ENCODE results near the gene KCNIP4. TPM values are rescaled to one million over a fixed set of nuclear protein-coding genes. Genes with fewer than 3 reads are reported as not detected.

Gene KCNIP4
- total and polyA plus RNA-seq, 9 of the 15 experiments (the other 6 are each of a cell fraction or from before 2014, with no cell fraction given) = 0.25 to 0.41 TPM; not detected in 7

- H3K9ac ChIP-seq (ENCODE audit: insufficient read depth in 1 of 2, low read depth in 2 of 2, low read length in 2 of 2) = no peak overlapping the region
- ChIA-PET POLR2A (no interaction called here), CTCF (ENCODE audit: low intra/inter-chr PET ratio) (no interaction called here)
- no peaks in the 10 kb centered on the region for H3K27me3 ChIP-seq (ENCODE audit: control insufficient read depth in 2 of 2, insufficient read depth in 2 of 2, low read length in 2 of 2)
- H3K9me1 ChIP-seq (ENCODE audit: control insufficient read depth, insufficient read depth, low read length) = no peaks in the 10 kb centered on the region
- no peaks in the 10 kb centered on the region for H3K36me3 ChIP-seq (ENCODE audit: control insufficient read depth, insufficient read depth, low read length)
- in situ Hi-C loops (cut with MboI) = no loop called here
- DNase-seq (ENCODE audit: extremely low read depth in 1 of 4, low spot score in 3 of 4) = no peak
- ATAC-seq = no peak
- H3K9me3 ChIP-seq (replicated peaks; ENCODE audit: control insufficient read depth, insufficient read depth, low read depth, low read length) = no peaks in the 10 kb centered on the region
- no TSS peak for BruUV-seq (replicated peaks)
- no peaks in the 10 kb centered on the region for H3K79me2 ChIP-seq (ENCODE audit: control insufficient read depth, insufficient read depth, low read length)
- no peak overlapping the region for H2AFZ ChIP-seq (ENCODE audit: low read depth, low read length)
- intact Hi-C loops (cut with micrococcal nuclease) = no loop called here
- TF ChIP-seq, protein P1, sequence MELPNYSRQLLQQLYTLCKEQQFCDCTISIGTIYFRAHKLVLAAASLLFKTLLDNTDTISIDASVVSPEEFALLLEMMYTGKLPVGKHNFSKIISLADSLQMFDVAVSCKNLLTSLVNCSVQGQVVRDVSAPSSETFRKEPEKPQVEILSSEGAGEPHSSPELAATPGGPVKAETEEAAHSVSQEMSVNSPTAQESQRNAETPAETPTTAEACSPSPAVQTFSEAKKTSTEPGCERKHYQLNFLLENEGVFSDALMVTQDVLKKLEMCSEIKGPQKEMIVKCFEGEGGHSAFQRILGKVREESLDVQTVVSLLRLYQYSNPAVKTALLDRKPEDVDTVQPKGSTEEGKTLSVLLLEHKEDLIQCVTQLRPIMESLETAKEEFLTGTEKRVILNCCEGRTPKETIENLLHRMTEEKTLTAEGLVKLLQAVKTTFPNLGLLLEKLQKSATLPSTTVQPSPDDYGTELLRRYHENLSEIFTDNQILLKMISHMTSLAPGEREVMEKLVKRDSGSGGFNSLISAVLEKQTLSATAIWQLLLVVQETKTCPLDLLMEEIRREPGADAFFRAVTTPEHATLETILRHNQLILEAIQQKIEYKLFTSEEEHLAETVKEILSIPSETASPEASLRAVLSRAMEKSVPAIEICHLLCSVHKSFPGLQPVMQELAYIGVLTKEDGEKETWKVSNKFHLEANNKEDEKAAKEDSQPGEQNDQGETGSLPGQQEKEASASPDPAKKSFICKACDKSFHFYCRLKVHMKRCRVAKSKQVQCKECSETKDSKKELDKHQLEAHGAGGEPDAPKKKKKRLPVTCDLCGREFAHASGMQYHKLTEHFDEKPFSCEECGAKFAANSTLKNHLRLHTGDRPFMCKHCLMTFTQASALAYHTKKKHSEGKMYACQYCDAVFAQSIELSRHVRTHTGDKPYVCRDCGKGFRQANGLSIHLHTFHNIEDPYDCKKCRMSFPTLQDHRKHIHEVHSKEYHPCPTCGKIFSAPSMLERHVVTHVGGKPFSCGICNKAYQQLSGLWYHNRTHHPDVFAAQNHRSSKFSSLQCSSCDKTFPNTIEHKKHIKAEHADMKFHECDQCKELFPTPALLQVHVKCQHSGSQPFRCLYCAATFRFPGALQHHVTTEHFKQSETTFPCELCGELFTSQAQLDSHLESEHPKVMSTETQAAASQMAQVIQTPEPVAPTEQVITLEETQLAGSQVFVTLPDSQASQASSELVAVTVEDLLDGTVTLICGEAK (IDR thresholded peaks at IDR 0.05) = no peak
- TF ChIP-seq, protein P1 (CRISPR knock-in tag; IDR thresholded peaks at IDR 0.05) = no peak
- TF ChIP-seq XRCC4 (IDR thresholded peaks at IDR 0.05; ENCODE audit: extremely low read depth, insufficient read depth, insufficient read length) (no peak), NFRKB (IDR thresholded peaks at IDR 0.05; ENCODE audit: low read depth) (no peak), ZNF232 (CRISPR knock-in tag; IDR thresholded peaks at IDR 0.05) (no peak), NFE2L1 (tag; IDR thresholded peaks at IDR 0.05; ENCODE audit: borderline replicate concordance, low read depth) (no peak), ZNF609 (CRISPR knock-in tag; IDR thresholded peaks at IDR 0.05; ENCODE audit: borderline replicate concordance) (no peak)
- H4K20me1 ChIP-seq (replicated peaks; ENCODE audit: control insufficient read depth, insufficient read depth, low read length) = no peaks in the 10 kb centered on the region
- H3K4me3 ChIP-seq = no peak overlapping the region
- no peaks in the 10 kb centered on the region for H3K4me1 ChIP-seq (replicated peaks in 1 of 2; ENCODE audit: control insufficient read depth in 2 of 2, insufficient read depth in 2 of 2, low read length in 2 of 2)
- no peak overlapping the region for H3K4me2 ChIP-seq (ENCODE audit: insufficient read depth, low read length)
- 0% methylated on average over 1 of the region's 1 CpG for WGBS (ENCODE audit: insufficient coverage, low coverage, missing lambda C conversion rate)
- FAIRE-seq = no peak
- H3K27ac ChIP-seq (ENCODE audit: extremely low read depth, low read depth, low read length) = no peak overlapping the region
These were observed 40.8 kb upstream of the KCNIP4 start for GRCh38 chr4:21989351-21989750.
